Fibroblast of peridontal ligament (primary cell): ENCODE measurements around the gene CACNA1A.
A peak's percentile ranks its signal among the peaks of the same experiment; 100 is the strongest.
"Not testable (repeated sequence)": the region's sequence is repeated elsewhere in the genome, so short reads cannot be mapped to it uniquely, and the experiment has no call there.

ENCODE experiments used
- DNase-seq: peaks from one replicate; pipeline ENCODE4 v3.0.0-alpha.2; 2010; ENCODE audit errors: extremely low read depth

Gene CACNA1A

DNA sequence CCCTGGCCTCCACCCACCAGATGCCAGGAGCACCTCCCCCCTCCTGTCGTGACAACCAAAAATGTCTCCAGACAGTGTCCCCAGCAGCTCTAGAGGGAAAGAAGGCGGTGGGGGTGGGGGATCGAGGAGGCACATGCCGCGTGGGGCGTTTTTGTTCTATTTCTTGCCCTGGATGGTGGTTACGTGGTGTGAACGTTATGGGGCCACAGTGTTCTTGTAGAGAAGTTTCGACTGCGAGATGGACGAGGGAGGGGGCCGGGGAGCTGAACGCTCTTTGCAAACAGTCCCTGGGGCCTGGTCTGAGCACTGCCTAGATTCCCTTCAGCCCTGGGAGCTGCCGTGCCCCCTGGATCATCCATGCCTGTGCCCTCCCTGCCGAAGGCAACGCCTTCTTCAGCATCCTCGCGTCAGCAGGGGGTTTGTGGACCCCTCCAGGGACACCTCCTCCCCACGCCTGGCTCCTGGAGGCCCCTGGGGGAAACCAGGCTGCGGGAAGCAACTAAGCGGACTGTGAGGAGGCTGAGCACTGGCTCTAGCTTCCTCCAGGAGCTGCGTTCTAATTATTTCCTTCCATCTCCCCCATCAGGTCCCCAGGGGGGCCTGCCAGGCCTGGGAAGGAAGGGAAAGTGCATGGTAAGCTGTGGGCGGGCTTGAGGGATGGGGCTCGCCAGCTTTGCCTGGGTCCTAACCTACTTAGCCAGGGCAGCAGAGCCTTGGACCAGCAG is 224.6 kb downstream of the CACNA1A start:
- DNase-seq = peak; percentile 38

- peak; percentile 90 for DNase-seq
These were observed 229.0 kb downstream of the CACNA1A start for GRCh38 chr19:13277104-13277809.

GRCh38 chr19:13275016-13275722 is 231.1 kb downstream of the CACNA1A start:
- DNase-seq = no peak

GRCh38 chr19:13270514-13271105 is 235.7 kb downstream of the CACNA1A start:
- no peak for DNase-seq

DNA sequence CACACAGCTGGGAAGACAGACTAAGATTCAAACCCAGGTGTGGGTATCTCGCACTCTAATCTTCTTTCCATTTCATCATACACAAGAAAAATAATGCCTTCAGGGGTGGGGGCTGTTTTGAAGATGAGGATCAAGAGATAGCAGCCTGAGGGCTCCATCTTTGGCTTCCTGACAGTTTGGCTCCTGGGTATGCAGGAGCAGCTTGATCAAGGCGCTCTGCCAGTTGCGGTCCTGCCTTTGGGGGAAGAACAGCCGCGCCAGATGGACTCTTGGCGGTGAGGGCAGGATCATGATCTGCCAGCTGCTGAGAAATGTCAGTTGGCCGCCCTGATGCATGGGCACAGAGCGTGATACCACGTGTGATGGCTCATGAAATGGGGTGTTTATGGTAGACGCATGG is 236.9 kb downstream of the CACNA1A start:
- no peak for DNase-seq

DNA sequence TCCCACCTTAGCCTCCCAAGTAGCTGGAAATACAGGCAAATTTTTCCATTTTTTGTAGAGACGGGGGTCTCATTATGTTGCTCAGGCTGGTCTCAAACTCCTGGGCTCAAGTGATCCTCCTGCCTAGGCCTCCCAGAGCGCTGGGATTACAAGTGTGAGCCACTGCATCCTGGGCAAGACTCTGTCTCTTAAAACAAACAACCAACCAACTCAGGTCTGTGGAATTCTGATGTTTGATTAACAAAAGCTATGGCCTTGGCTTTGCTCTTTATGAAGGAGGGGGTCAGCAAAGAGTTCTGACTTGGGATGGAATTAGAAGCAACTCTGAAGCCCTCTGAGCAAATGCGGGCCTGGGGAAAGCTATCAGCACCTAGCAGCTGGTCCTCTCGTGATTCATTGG is 238.4 kb downstream of the CACNA1A start:
- DNase-seq = no peak

DNA sequence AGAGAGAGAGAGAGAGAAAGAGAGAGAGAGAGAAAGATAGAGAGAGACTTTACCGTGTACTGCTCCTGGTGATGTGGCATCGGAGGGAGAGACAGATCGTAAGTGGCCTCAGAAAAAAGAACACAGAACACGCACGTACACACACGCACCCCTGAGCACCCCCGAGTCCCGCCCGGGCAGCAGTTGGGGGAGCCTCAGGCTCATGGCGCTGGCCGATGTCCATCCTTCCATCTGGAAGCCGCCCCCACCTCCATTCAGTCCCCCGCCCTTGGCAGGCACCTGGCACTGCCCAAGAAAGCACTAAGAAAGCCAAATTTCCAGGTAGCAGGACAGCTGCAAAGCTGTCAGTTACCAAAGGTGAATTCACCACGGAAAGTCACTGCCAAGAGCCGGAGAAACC is 239.1 kb downstream of the CACNA1A start:
- no peak for DNase-seq

GRCh38 chr19:13262450-13262849 is 243.8 kb downstream of the CACNA1A start:
- DNase-seq = peak; percentile 76

GRCh38 chr19:13260883-13261653 is 245.2 kb downstream of the CACNA1A start:
- DNase-seq = peak; percentile 93

DNA sequence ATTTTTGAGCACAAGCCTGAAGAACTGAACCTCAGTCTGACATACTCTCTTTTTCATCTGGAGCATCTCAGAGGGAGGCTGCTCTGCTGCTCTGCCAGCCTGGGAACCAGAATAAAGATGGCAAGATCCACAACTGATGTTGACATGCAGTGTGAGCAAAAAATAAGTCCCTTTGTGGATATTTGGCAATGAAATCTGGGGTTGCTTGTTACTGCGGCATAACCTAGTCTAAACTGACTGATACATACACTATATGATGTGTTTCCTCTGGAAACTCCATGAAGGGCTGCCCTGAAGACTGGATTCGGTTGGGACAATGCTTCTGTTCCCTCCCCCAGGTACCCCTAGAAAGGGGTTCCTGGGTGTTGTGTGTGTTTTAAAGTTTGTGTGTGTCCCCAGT is 249.4 kb downstream of the CACNA1A start:
- no peak for DNase-seq

GRCh38 chr19:13256398-13256797 is 249.9 kb downstream of the CACNA1A start:
- not testable (repeated sequence) for DNase-seq

- no peak for DNase-seq
These were observed 250.6 kb downstream of the CACNA1A start for GRCh38 chr19:13255719-13256059.

DNA sequence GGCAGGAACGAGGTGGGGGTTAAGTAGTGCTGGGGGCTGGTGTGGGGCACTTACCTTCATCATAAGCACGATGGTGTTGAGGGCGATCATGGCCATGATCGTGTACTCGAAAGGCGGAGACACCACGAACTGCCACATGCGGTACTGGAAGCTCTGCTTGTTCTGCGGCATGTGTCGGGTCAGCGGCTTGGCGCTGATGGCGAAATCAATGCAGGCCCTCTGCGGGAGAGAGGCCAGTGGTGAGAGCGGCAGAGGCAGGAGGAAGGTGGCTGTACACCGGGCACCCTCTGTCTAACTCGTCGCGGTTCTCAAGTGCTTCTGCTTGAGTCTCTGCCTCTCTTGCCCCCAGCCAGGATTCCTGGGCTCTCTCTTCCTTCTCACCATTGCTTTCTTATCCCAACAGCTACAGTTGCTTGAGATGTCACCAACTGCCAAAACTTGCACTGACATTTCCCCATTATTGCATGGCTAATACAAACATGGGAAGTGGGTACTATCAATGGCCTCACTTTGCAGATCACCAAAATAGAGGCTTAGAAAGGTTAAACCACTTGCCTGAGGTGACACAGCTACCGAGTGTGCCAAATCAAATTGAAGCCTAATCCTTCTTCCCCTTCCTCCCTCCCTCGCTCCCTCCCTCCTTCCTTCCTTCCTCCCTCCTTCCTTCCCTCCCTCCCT is 251.1 kb downstream of the CACNA1A start:
- DNase-seq = no peak

- no peak for DNase-seq
These were observed 253.5 kb downstream of the CACNA1A start for GRCh38 chr19:13252569-13253335.

GRCh38 chr19:13244920-13245319 is 261.4 kb downstream of the CACNA1A start:
- no peak for DNase-seq

GRCh38 chr19:13241231-13242104 is 264.8 kb downstream of the CACNA1A start:
- no peak for DNase-seq

DNA sequence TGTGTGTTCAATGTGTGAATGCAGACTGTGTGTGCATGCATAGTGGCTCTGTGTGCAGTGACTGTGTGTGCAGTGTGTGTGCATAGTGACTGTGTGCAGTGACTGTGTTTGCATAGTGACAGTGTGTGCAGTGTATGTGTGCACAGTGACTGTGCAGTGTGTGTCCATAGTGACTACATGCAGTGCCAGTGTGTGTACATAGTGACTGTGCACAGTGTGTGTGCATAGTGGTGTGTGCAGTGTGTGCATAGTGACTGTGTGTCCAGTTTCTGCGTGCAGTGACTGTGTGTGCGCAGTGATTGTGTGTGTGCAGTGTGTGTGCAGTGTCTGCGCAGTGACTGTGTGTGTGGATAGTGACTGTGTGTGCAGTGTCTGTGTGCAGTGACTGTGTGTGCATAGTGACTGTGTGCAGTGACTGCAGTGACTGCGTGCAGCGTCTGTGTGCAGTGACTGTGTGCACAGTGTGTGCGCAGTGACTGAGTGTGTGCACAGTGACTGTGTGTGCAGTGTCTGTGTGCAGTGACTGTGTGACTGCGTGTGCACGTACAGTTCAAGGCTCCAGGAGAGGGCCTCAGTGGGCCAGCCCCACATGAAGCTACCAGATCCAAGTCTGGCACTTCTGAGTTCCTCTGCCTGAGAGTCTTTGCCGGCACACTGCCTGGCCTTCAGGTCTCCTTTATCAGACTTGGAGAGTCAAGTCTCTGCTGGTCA is 265.8 kb downstream of the CACNA1A start:
- DNase-seq = no peak

DNA sequence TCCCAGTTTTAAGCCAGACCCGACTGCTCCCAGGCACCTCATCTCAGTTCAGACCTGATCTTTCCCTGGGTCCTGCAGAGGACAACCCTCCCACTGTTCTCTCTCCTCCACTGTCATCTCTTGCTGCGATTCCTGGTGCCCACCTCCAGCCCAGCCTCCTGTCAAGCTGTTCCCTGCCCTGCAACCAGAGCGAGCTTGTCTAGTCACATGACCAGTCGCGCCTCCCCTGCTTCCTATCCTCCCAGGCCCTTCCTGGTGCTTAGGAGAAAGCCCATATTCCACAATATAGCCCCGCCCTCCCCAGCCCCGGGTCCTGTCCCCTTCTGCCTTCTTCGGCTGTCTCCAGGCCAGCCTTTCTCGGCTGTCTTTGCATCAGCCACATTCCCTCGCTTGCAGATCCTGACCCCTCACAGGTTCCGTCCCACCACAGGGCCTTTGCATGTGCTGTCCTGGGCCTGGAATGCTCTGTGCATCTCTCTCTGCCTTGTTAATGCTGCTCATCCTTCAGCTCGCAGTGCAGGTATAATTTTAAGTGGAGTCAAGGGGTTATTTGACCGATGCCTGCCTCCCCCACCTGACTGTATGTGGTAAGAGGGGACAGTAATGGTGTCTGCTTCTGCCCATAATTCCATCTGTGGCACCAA is 267.3 kb downstream of the CACNA1A start:
- no peak for DNase-seq
